ENCODE results near the gene SLC38A9. TPM values are rescaled to one million over a fixed set of nuclear protein-coding genes. Genes with fewer than 3 reads are reported as not detected.
"Not testable (repeated sequence)": the region's sequence is repeated elsewhere in the genome, so short reads cannot be mapped to it uniquely, and the experiment has no call there.

The SLC38A9 gene
- total RNA-seq, 1 donor from 2014 or later: 6.3 TPM

DNA sequence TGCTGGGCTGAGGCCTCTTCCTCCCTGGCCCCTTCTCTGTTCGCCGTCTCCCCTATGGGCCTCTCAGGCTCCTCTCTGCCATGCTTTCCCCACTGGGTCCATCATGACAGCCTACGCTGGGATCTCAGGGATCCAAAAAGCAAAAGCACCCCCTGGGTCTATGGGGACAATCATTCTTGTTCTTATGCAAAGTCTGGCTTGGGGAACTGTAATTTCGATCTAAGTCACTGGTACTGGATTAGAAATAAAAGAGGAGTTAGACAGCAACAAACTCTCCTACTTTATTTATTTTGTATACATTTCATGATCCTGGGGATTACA lies 86.6 kb downstream of the SLC38A9 start:
- intact Hi-C loops (cut with DNase I): no loop called here
- DNase-seq (no peak), ATAC-seq (ENCODE audit: poor library complexity) (peak; percentile 27)

GRCh38 chr5:55624841-55625588 lies 87.1 kb downstream of the SLC38A9 start:
- DNase-seq (no peak), ATAC-seq (ENCODE audit: poor library complexity) (peak; percentile 24)
- intact Hi-C loops (cut with DNase I): no loop called here

- DNase-seq (no peak), ATAC-seq (ENCODE audit: poor library complexity) (no peak)
- intact Hi-C loops (cut with DNase I): no loop called here
These were observed 88.3 kb downstream of the SLC38A9 start for GRCh38 chr5:55623789-55624188.

GRCh38 chr5:55622460-55622859 lies 89.7 kb downstream of the SLC38A9 start:
- no peak for DNase-seq
- peak; percentile 51 for ATAC-seq (ENCODE audit: poor library complexity)
- intact Hi-C loops (cut with DNase I): no loop called here

DNA sequence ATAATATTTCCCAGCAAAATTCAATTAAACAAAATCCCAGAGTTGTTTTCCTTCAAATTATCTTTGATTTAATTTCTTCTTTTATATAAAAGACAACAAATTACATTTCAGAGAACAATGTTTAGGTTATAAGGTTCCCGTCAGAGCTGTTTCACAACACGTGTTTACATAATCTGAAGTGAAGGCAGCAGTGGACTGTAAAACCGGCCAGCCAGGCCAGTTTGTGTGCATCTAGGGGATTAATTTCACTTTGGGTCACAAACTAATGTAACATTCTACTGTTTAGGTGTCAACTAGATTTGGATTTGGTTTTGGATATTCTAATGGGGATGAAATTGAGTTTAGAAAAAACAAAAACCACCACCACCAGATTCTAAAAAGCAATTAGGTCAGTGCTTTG lies 90.9 kb downstream of the SLC38A9 start:
- intact Hi-C loops (cut with DNase I): no loop called here
- DNase-seq: no peak

GRCh38 chr5:55620766-55621160 lies 91.4 kb downstream of the SLC38A9 start:
- no peak for ATAC-seq (ENCODE audit: poor library complexity)
- intact Hi-C loops (cut with DNase I): no loop called here
- DNase-seq: no peak

More for the DNA sequence above, 90.9 kb downstream of the SLC38A9 start:
- no peak for ATAC-seq (ENCODE audit: poor library complexity)

- intact Hi-C loops (cut with DNase I): no loop called here
- DNase-seq (no peak), ATAC-seq (ENCODE audit: poor library complexity) (no peak)
These were observed 91.9 kb downstream of the SLC38A9 start for GRCh38 chr5:55620009-55620765.

DNA sequence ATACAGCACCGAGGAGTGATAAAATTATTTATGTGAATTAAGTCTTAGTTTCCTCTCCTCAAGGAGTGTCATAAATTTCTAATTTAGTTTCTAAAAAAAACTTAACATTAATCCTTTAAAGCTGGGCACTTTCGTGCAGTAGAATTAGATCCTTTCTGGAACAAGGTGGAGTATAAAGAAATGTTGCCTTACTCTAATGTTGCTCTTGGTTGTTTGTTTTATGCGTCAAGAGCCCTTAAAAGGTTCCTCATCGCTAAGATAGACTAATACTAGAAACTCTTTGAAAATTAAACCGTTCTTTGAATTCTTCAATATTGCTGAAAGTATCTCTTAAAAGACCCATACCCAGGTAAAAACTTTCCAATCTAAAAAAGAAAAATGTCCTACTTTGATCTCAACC lies 93.8 kb downstream of the SLC38A9 start:
- DNase-seq (no peak), ATAC-seq (ENCODE audit: poor library complexity) (no peak)
- intact Hi-C loops (cut with DNase I): no loop called here

DNA sequence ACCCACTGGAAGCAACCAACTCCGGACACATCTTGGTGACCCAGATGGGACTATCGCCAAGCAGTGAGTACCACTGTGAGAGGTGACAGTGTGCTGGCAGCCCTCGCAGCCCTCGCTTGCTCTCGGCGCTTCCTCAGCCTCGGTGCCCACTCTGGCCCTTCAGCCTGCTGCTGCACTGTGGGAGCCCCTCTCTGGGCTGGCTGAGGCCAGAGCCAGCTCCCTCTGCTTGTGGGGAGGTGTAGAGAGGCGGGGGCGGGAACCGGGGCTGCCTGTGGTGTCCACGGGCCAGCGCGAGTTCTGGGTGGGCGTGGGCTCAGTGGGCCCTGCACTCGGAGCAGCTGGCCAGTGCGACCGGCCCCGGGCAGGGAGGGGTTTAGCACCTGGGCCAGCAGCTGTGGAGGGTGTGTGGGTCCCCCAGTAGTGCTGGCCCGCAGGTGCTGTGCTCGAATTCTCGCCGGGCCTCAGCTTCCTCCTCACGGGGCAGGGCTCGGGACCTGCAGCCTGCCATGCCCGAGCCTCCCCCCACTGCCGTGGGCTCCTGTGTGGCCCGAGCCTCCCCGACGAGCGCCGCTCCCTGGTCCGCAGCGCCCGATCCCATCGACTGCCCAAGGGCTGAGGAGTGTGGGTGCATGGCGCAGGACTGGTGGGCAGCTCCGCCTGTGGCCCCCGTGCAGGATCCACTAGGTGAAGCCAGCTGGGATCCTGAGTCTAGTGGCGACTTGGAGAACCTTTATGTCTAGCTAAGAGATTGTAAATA lies 98.8 kb downstream of the SLC38A9 start:
- ATAC-seq (ENCODE audit: poor library complexity) (no peak), DNase-seq (no peak)
- intact Hi-C loops (cut with DNase I): no loop called here

GRCh38 chr5:55610542-55610941 lies 101.6 kb downstream of the SLC38A9 start:
- ATAC-seq (ENCODE audit: poor library complexity): no peak
- intact Hi-C loops (cut with DNase I): no loop called here

GRCh38 chr5:55609413-55609812 lies 102.7 kb downstream of the SLC38A9 start:
- DNase-seq (no peak), ATAC-seq (ENCODE audit: poor library complexity) (no peak)
- intact Hi-C loops (cut with DNase I): no loop called here

More at GRCh38 chr5:55610542-55610941, 101.6 kb downstream of the SLC38A9 start:
- DNase-seq: no peak

DNA sequence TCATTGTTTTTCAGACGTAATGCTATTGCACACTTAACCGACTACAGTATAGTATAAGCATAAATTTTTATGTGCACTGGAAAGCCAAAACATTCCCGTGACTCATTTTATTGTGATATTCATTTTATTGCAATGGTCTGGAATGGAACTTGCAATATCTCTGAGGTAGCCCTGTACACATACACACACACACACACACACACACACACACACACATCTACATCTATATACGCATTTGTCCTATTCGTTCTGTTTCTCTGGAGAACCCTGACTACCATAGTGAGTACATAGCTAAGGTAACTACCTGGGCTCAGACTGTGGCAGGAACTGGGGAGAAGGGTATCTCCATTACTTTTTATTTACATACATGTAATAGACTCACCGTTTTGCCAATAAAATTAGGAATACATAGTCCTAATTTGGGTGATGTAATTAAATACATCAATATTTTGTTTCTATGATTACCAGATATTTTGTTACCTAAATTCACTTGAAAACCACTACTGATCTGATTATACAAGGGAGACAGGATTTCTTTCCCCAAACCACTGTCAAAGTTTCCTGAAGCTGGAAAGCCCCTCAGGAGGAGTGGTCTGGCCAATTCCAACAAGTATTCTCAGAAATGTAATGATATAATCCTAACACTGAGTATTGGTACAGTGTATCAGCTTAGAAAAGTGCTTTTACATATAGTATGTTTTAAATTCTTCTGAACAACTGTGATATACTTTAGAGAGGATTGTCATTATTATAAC lies 103.4 kb downstream of the SLC38A9 start:
- DNase-seq: no peak
- ATAC-seq (ENCODE audit: poor library complexity): no peak
- intact Hi-C loops (cut with DNase I): no loop called here

GRCh38 chr5:55607309-55607708 lies 104.8 kb downstream of the SLC38A9 start:
- DNase-seq; ATAC-seq (ENCODE audit: poor library complexity); intact Hi-C loops (cut with DNase I): not testable (repeated sequence)

GRCh38 chr5:55604611-55605067 lies 107.5 kb downstream of the SLC38A9 start:
- no peak for DNase-seq
- intact Hi-C loops (cut with DNase I): loop anchor here (5.0 kb wide), 1 partner anchor 88 kb away; no protein-coding TSS in a partner anchor
- no peak for ATAC-seq (ENCODE audit: poor library complexity)

DNA sequence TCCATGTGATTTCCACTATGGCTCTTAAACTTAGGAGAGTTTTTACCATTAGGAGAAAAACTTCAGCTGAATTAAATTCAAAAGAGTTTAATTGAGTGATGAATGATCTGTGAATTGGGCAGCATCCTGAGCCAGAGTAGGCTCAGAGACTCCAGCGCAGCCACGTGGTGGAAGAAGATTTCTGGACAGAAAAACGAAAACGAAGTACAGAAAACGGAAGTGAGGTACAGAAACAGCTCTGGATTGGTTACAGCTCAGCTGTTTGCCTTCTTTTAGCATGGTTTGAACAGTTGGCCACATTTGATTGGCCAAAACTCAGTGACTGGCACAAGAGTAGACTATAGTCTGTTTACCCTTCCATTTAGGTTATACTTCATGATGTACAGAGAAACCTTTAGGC lies 108.2 kb downstream of the SLC38A9 start:
- no peak for ATAC-seq (ENCODE audit: poor library complexity)
- DNase-seq: no peak
- intact Hi-C loops (cut with DNase I): loop anchor here (5.0 kb wide), 1 partner anchor 88 kb away; no protein-coding TSS in a partner anchor

GRCh38 chr5:55601628-55602027 lies 110.5 kb downstream of the SLC38A9 start:
- DNase-seq (no peak), ATAC-seq (ENCODE audit: poor library complexity) (no peak)
- intact Hi-C loops (cut with DNase I): loop anchor here (5.0 kb wide), 1 partner anchor 91 kb away; no protein-coding TSS in a partner anchor

- peak; percentile 89 for ATAC-seq (ENCODE audit: poor library complexity)
- DNase-seq: peak; percentile 89
- intact Hi-C loops (cut with DNase I): loop anchor here (5.0 kb wide), 1 partner anchor 91 kb away; no protein-coding TSS in a partner anchor
These were observed 110.9 kb downstream of the SLC38A9 start for GRCh38 chr5:55601204-55601618.

GRCh38 chr5:55600497-55601203 lies 111.5 kb downstream of the SLC38A9 start:
- intact Hi-C loops (cut with DNase I): loop anchor here (5.0 kb wide), 1 partner anchor 92 kb away; no protein-coding TSS in a partner anchor
- no peak for ATAC-seq (ENCODE audit: poor library complexity)
- no peak for DNase-seq
